Activated CD4-positive, alpha-beta memory T cell treated with anti-CD3 and anti-CD28 coated beads for 36 hours (primary cell): ENCODE data around the gene TEX50. TPM values are rescaled to one million over a fixed set of nuclear protein-coding genes. Genes with fewer than 3 reads are reported as not detected.
"Not testable (repeated sequence)": the region's sequence is repeated elsewhere in the genome, so short reads cannot be mapped to it uniquely, and the experiment has no call there.

Source experiments
- CTCF ChIA-PET: fragments of 350-600 bp; sonication (Branson Sonifier 250); formaldehyde crosslinking; loops from one replicate; lab custom pipeline; 2021; ENCODE audit warnings: antibody characterized with exemption, inconsistent platforms; lab: Charles Lee
- POLR2A ChIA-PET: fragments of 350-600 bp; sonication (Branson Sonifier 250); formaldehyde crosslinking; loops from one replicate; lab custom pipeline; 2021; ENCODE audit warnings: antibody characterized with exemption; lab: Charles Lee
- DNase-seq: peaks from one replicate; pipeline ENCODE4 v3.0.0-alpha.2; 2020
- H3K27ac Mint-ChIP-seq: one replicate; pipeline ENCODE4 v1.8.0; 2021; ENCODE audit warnings: mixed read lengths
- H3K27me3 Mint-ChIP-seq: one replicate; pipeline ENCODE4 v1.8.0; 2021; ENCODE audit warnings: mixed read lengths
- H3K36me3 Mint-ChIP-seq: one replicate; pipeline ENCODE4 v1.8.0; 2021; ENCODE audit warnings: mixed read lengths
- H3K4me1 Mint-ChIP-seq: one replicate; pipeline ENCODE4 v1.8.0; 2021; ENCODE audit warnings: low read depth, mixed read lengths
- H3K4me3 Mint-ChIP-seq: one replicate; pipeline ENCODE4 v1.8.0; 2021; ENCODE audit warnings: mild to moderate bottlenecking, mixed read lengths
- H3K9me3 Mint-ChIP-seq: one replicate; pipeline ENCODE4 v1.8.0; 2021; ENCODE audit warnings: mixed read lengths
- intact Hi-C: fragments of 100-400 bp; cut with micrococcal nuclease; formaldehyde crosslinking; loops from one replicate; pipeline ENCODE4 v1.15.1; 2023
- total RNA-seq, 2 experiments: library from RNA; stranded (reverse); gene quantifications; one replicate each; pipeline ENCODE4 v1.2.3, GENCODE V29; 2021

TEX50 gene
- total RNA-seq, 2 experiments from 2014 or later = not detected

GRCh38 chr1:173638043-173639021 is 3.2 kb downstream of the TEX50 start:
- intact Hi-C loops = no loop called here
- Mint-ChIP-seq H3K9me3 (peaks cover 9% of the 10 kb centered on the region), H3K4me3 (no peak overlapping the region), H3K4me1 (no peaks in the 10 kb centered on the region), H3K27ac (no peak overlapping the region), H3K27me3 (no peaks in the 10 kb centered on the region), H3K36me3 (no peaks in the 10 kb centered on the region)
- no peak for DNase-seq
- CTCF ChIA-PET = no interaction called here
- POLR2A ChIA-PET = no interaction called here

- Mint-ChIP-seq H3K27me3 (no peaks in the 10 kb centered on the region), H3K9me3 (peaks cover 9% of the 10 kb centered on the region), H3K27ac (no peak overlapping the region), H3K4me1 (no peaks in the 10 kb centered on the region), H3K36me3 (no peaks in the 10 kb centered on the region), H3K4me3 (no peak overlapping the region)
- no peak for DNase-seq
- intact Hi-C loops = no loop called here
- POLR2A ChIA-PET = no interaction called here
- CTCF ChIA-PET = no interaction called here
Measured at GRCh38 chr1:173639102-173639501, 4.0 kb downstream of the TEX50 start.

GRCh38 chr1:173642450-173643139 is 7.5 kb downstream of the TEX50 start:
- H3K27ac Mint-ChIP-seq, DNase-seq, H3K9me3 Mint-ChIP-seq, H3K4me3 Mint-ChIP-seq, intact Hi-C loops, H3K4me1 Mint-ChIP-seq, H3K27me3 Mint-ChIP-seq, CTCF ChIA-PET, H3K36me3 Mint-ChIP-seq, POLR2A ChIA-PET: not testable (repeated sequence)

GRCh38 chr1:173646656-173647055 is 11.5 kb downstream of the TEX50 start:
- POLR2A ChIA-PET = no interaction called here
- Mint-ChIP-seq H3K27ac (no peak overlapping the region), H3K4me3 (no peak overlapping the region), H3K4me1 (no peaks in the 10 kb centered on the region), H3K36me3 (no peaks in the 10 kb centered on the region), H3K27me3 (no peaks in the 10 kb centered on the region), H3K9me3 (peaks cover 3% of the 10 kb centered on the region)
- intact Hi-C loops = no loop called here
- no peak for DNase-seq
- CTCF ChIA-PET = interaction anchor here (0.6 kb wide), 1 partner anchor 269 kb away, joined by 3 read pairs; no protein-coding TSS in a partner anchor

- Mint-ChIP-seq H3K36me3 (no peaks in the 10 kb centered on the region), H3K27ac (no peak overlapping the region), H3K9me3 (peaks cover 3% of the 10 kb centered on the region), H3K4me1 (no peaks in the 10 kb centered on the region), H3K4me3 (no peak overlapping the region), H3K27me3 (no peaks in the 10 kb centered on the region)
- POLR2A ChIA-PET = no interaction called here
- intact Hi-C loops = no loop called here
- CTCF ChIA-PET = no interaction called here
- DNase-seq = no peak
Measured at GRCh38 chr1:173648880-173649605, 13.9 kb downstream of the TEX50 start.

- Mint-ChIP-seq H3K9me3 (no peaks in the 10 kb centered on the region), H3K36me3 (no peaks in the 10 kb centered on the region), H3K27ac (no peak overlapping the region), H3K4me1 (no peaks in the 10 kb centered on the region), H3K27me3 (no peaks in the 10 kb centered on the region), H3K4me3 (no peak overlapping the region)
- ChIA-PET POLR2A (no interaction called here), CTCF (no interaction called here)
- intact Hi-C loops = no loop called here
- no peak for DNase-seq
Measured at GRCh38 chr1:173660306-173660705, 25.2 kb downstream of the TEX50 start.

GRCh38 chr1:173661271-173661670 is 26.1 kb downstream of the TEX50 start:
- Mint-ChIP-seq H3K4me1 (no peaks in the 10 kb centered on the region), H3K27me3 (no peaks in the 10 kb centered on the region), H3K4me3 (no peak overlapping the region), H3K9me3 (no peaks in the 10 kb centered on the region), H3K36me3 (no peaks in the 10 kb centered on the region), H3K27ac (no peak overlapping the region)
- intact Hi-C loops = no loop called here
- CTCF ChIA-PET = no interaction called here
- POLR2A ChIA-PET = no interaction called here
- DNase-seq = no peak

- POLR2A ChIA-PET = no interaction called here
- no peak for DNase-seq
- Mint-ChIP-seq H3K9me3 (no peaks in the 10 kb centered on the region), H3K36me3 (no peaks in the 10 kb centered on the region), H3K27ac (no peak overlapping the region), H3K4me3 (no peak overlapping the region), H3K4me1 (no peaks in the 10 kb centered on the region), H3K27me3 (no peaks in the 10 kb centered on the region)
- intact Hi-C loops = no loop called here
- CTCF ChIA-PET = no interaction called here
Measured at GRCh38 chr1:173661763-173662162, 26.6 kb downstream of the TEX50 start.

- ChIA-PET CTCF (no interaction called here), POLR2A (no interaction called here)
- Mint-ChIP-seq H3K4me1 (no peaks in the 10 kb centered on the region), H3K4me3 (no peak overlapping the region), H3K27ac (no peak overlapping the region), H3K36me3 (no peaks in the 10 kb centered on the region), H3K27me3 (peaks cover 6% of the 10 kb centered on the region), H3K9me3 (no peaks in the 10 kb centered on the region)
- intact Hi-C loops = no loop called here
- no peak for DNase-seq
Measured at GRCh38 chr1:173663159-173663558, 28.0 kb downstream of the TEX50 start.

- no peak for DNase-seq
- H3K9me3 Mint-ChIP-seq = no peaks in the 10 kb centered on the region
- no peak overlapping the region for H3K27ac Mint-ChIP-seq
- no peaks in the 10 kb centered on the region for H3K36me3 Mint-ChIP-seq
- ChIA-PET POLR2A (no interaction called here), CTCF (no interaction called here)
- peaks cover 30% of the 10 kb centered on the region for H3K27me3 Mint-ChIP-seq
- no peak overlapping the region for H3K4me3 Mint-ChIP-seq
- H3K4me1 Mint-ChIP-seq = peaks cover 3% of the 10 kb centered on the region
- intact Hi-C loops = no loop called here
Measured at GRCh38 chr1:173666646-173667045, 31.5 kb downstream of the TEX50 start.

GRCh38 chr1:173669491-173669941 is 34.4 kb downstream of the TEX50 start, which contains the start of gene ANKRD45:
Gene ANKRD45 (minus strand): TSS chr1:173669851. CDS start chr1:173659418, 10,433 bp downstream.
- POLR2A ChIA-PET = no interaction called here
- peak within 1 kb of the TSS; percentile 26 for H3K4me3 Mint-ChIP-seq
- peak; percentile 21 for DNase-seq
- H3K36me3 Mint-ChIP-seq = no peaks in the 10 kb centered on the region
- peaks cover 3% of the 10 kb centered on the region for H3K4me1 Mint-ChIP-seq
- H3K9me3 Mint-ChIP-seq = no peaks in the 10 kb centered on the region
- H3K27me3 Mint-ChIP-seq = peaks cover 31% of the 10 kb centered on the region
- intact Hi-C loops = no loop called here
- H3K27ac Mint-ChIP-seq = no peak within 1 kb of the TSS
- CTCF ChIA-PET = no interaction called here

GRCh38 chr1:173674496-173674895 is 39.4 kb downstream of the TEX50 start:
- H3K36me3 Mint-ChIP-seq, H3K27ac Mint-ChIP-seq, POLR2A ChIA-PET, intact Hi-C loops, DNase-seq, H3K4me1 Mint-ChIP-seq, CTCF ChIA-PET, H3K4me3 Mint-ChIP-seq: not testable (repeated sequence)
- Mint-ChIP-seq H3K9me3 (peaks cover 14% of the 10 kb centered on the region), H3K27me3 (peaks cover 15% of the 10 kb centered on the region)
